Activated effector memory CD4-positive, alpha-beta T cell treated with anti-CD3 and anti-CD28 coated beads, Interleukin-2, amount 50 U/mL, for 16 hours (primary cell): ENCODE results near the gene GIMAP8.
"Not testable (repeated sequence)": the region's sequence is repeated elsewhere in the genome, so short reads cannot be mapped to it uniquely, and the experiment has no call there.

Experiments
- DNase-seq: peaks from one replicate; pipeline ENCODE4 v3.0.0-alpha.2; 2020

The GIMAP8 gene

GRCh38 chr7:150471886-150472285, 21.5 kb downstream of the GIMAP8 start:
- no peak for DNase-seq

DNA sequence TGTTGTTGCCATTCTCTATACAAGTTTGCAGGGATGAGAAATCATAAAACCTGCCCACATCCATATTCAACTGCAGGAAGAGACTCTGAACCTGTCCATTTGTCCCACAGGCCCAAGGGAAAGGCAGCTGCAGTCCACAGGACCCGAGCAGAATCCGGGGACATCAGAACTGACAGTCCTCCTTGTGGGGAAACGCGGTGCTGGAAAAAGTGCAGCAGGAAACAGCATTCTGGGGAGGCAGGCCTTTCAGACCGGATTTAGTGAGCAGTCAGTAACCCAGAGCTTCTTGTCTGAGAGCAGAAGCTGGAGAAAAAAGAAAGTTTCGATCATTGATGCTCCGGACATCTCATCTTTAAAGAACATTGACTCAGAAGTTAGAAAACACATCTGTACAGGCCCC, 23.5 kb downstream of the GIMAP8 start:
- DNase-seq: no peak

- DNase-seq: no peak
Measured at GRCh38 chr7:150476285-150476684, 25.9 kb downstream of the GIMAP8 start.

DNA sequence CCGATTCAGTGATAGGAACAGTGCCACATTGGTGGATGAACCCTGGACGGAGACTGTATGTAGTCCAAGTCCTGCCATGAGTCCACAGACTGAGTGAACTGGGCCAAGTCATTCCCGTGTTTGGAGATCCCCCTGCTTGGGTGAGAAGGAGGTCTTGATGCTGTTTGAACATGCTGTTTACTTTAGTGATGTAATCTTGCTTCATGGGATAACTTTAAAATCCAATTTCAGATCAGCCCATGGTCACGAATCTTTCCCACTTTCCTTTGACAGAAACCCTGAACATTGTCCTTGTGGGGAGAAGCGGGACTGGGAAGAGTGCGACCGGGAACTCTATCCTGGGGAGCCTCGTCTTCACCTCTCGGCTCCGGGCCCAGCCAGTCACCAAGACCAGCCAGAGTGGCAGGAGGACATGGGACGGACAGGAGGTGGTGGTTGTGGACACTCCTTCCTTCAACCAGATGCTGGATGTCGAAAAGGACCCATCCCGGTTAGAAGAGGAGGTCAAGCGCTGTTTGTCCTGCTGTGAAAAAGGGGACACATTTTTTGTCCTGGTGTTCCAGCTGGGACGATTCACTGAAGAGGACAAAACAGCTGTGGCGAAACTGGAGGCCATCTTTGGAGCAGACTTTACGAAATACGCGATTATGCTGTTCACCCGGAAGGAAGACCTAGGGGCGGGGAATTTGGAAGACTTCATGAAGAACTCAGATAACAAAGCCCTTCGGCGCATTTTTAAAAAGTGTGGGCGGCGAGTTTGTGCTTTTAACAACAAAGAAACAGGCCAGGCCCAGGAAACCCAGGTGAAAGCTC, 26.6 kb downstream of the GIMAP8 start:
- DNase-seq: peak; percentile 80

DNA sequence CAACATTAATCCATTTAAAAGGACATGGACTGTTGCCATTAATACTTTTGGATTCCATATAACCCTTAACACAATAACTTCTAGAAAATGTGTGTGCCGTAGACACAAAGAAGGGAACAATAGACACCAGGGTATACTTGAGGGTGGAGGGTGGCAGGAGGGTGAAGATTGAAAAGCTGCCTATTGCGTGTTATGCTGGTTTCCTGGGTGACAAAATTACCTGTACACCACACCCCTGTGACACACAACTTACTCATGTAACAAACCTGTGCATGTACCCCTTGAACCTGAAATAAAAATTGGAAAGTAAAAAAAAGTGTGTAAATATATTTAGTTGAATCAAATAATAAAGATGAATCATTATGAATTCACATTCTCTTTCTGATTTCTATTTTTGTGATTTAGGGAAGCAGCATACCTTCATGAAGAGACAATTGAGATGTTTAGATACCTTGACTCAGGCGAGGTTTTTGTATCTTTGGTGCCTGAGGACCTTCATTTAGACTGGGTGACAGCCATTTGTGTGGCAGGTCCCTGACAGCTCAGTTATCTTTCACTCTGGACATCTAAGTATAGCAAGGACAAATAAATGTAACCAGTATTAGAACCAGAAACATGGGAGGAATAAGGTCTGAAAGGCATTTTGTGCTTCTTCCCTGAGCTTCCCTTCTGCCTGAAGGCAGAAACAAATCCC, 28.7 kb downstream of the GIMAP8 start:
- no peak for DNase-seq

- peak; percentile 75 for DNase-seq
Measured at GRCh38 chr7:150481186-150481920, 30.9 kb downstream of the GIMAP8 start.

DNA sequence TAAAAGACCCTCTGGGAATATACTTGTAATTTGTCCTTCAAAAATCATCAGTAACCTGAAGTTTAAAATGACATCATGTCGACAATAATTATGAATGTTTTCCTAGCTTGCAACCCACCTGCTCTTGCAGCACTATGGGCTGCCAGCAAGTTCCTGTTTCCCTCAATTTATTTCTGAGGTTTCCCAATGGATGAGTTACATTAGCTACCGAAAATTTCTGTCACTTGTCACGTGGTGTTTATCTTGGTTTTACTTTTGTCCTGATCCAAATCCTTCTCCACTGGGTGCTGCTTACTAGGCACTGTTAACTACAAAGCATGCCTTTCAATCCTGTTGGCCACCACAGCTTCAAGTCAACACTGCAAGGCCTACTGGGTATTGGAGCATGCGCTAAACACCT, 31.5 kb downstream of the GIMAP8 start:
- no peak for DNase-seq

- DNase-seq: not testable (repeated sequence)
Measured at GRCh38 chr7:150483514-150483913, 33.1 kb downstream of the GIMAP8 start.

DNA sequence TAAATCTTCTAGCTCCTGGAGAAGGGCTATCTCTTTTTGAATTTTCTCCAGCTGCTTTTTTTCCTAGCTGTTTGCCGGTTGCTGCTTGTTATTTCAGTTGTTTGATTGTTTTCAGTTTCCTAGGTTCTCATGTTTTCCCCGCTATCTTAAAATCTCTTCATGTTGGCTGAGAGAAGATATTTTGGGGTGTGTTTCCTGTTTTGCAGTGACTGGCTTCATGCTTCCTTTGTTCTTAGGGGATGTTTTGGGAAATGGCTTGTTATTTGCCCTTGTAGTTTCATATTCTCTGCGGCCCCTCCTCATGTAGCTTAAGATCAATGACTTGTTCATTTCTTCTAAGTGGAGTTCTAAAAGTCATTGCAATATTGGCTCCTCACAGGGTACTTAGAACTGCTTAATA, 33.6 kb downstream of the GIMAP8 start:
- not testable (repeated sequence) for DNase-seq

- DNase-seq: no peak
Measured at GRCh38 chr7:150487625-150488024, 37.2 kb downstream of the GIMAP8 start.

DNA sequence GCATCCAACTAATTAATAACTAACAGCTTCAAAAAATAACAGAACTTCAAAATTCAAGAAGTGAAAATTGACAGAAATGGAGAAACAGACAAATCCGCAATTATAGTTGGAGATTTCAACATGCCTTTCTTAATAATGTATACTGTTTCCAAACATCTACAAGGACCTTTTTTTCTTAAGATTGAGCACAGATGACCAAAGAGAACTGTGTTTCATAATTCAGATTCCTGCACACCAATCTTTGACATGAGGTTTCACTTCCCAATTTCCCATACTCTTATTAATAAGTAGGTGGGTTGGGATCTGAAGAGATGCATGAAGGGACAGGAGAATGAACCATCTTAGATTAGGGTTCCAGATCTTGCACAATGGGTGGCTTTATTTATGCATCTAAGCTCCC, 39.4 kb downstream of the GIMAP8 start:
- no peak for DNase-seq

GRCh38 chr7:150493442-150493841, 43.0 kb downstream of the GIMAP8 start:
- DNase-seq: not testable (repeated sequence)

DNA sequence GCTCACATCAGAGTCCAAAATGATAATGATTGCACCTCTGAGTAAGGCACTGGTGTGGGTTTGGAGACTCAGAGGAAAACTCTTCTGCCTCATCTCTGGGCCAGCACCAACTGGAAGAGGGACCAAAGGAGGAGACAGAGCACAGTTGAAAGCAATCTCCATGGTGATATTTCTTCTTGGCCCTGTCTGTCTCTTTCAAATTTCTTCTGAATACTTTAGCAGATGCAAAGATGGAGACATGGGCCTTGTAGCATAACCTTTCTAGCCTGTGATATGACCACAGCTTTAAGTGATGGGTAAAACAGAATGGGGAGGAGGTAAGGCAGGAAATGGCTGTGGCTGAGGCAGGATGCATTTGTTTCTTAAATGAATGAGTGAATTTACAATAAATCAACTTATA, 52.1 kb downstream of the GIMAP8 start:
- DNase-seq: no peak

GRCh38 chr7:150503155-150503554, 52.7 kb downstream of the GIMAP8 start:
- no peak for DNase-seq

GRCh38 chr7:150503581-150503980, 53.2 kb downstream of the GIMAP8 start:
- DNase-seq: no peak

DNA sequence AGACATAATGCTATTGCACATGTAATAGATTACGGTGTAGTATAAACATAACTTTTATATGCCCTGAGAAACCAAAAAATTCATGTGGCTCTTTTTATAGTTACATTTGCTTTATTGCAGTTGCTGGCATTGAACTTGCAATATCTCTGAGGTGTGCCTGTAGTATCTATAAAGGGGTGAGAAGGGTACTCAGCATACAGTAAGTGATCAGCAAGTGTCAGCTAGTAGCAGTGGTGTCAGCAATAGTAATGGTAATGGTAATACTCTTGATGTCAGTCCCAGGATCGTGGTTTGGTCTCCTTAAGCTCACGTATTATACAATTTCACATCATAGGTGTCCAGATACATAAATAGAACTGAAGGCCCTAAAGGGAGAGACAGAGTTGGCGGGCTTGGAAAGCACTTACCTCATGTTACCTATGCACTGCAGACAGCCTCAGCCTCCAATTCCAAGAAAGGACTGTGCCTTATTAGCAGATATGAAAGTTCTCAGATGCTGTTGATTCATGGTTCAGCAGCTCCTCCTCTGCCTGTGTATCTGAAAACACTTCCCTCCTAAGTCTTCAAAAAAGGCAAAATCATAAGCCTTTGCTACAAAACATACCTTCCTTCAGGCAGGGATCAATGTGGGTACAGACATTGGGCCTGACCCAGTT, 57.6 kb downstream of the GIMAP8 start:
- no peak for DNase-seq

GRCh38 chr7:150511048-150511447, 60.6 kb downstream of the GIMAP8 start:
- DNase-seq: no peak

DNA sequence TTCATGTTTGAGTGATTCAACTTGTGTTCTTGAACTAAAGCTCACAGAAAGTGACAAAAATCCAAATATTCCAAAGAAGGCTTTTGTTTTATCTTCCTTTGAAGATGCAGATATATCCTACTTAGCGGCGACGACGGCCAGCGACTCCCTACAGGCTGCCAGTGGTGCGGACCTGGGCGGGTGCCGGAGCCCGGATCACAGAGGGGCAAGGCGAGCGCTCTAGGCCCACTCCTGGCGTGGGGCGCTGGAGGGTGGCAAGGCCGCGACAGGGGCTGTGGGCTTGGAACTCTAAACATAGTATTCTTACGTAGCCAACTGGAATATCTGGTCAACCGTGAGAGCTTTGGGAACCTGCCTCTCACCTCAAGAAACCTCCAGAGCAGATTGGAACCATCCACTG, 63.3 kb downstream of the GIMAP8 start:
- no peak for DNase-seq

DNA sequence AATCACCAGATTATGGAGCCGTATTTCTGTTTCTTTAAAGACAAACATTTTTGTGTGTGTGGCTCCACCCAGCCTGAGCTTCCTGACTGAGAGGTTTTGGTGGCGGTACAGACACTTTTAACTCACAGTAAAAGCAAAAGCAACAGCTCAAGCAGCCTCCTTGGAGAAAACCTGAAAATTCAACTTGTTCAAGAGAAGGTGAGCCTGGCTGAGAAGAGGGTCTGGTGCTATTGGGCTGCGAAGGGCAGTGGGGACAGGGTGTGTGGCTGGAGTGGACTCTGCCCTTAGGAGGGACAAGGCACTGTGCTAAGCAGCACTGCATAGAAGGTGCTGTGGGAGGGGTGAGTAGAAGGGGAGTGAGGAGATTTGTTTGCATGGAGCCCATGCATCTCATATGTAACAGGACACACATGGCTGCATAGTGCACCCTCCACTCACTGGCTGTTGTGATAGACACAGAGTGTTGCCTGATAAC, 64.4 kb downstream of the GIMAP8 start, which contains the start of gene GIMAP7:
TSS of gene GIMAP7 (plus strand) at position 125 of the 475 bp plus-strand sequence. CDS start 5,103 bp downstream, outside the sequence.
- peak; percentile 79 for DNase-seq

DNA sequence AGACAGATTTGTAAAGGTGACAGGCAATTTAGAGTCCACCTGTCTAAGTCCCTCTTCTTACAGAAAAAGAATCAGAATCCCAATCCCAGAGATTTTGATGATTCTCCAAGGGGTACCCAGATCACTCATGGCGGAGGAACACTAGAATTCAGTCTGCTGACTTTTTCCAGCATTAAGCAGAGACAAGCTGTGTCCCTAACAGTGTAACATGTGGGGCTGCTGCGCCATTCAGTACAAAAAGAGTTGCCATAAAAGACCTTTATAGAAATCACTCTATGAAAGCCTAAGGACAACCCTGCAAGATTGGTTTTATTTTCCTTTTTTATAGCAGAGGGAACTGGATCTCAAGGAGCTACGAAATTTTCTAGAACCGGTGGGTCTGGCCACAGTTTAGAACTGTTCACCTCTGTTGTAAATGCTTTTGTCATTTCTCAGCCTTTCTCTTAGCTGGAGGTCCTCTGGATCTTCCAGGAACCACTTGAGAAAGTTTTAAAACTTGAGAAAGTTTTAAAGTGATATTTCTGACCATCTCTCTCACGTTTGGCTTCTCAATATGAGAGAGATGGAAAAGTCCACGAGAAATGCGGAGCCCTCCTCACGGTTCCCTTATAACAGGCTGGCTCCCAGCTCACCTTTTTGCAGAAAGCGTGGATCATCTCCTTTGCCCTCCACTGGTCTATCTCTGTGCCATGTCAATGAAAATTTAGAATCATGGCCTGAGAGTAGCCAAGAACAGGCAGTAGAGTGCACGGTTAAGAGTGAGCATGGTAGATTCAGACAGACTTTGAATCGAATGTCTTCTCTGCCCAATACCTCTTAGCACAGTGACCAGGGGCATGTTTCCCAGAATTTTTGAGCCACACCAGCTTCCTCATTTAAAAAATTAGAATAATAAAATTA, 65.1 kb downstream of the GIMAP8 start:
- DNase-seq: no peak

- no peak for DNase-seq
Measured at GRCh38 chr7:150516956-150517745, 66.7 kb downstream of the GIMAP8 start.
